Duodenal mucosa (tissue), 2 donors: ENCODE results near the gene SLC25A23.

ENCODE experiments used
- H3K27ac ChIP-seq: one replicate; pipeline ENCODE4 v1.7.0; 2013; ENCODE audit warnings: low read depth, low read length
- H3K27me3 ChIP-seq, 2 donors: one replicate each; pipeline ENCODE4 v1.7.0; 2013; ENCODE audit warnings: low read length in 2 of 2, control low read depth in 1 of 2; ENCODE audit not compliant: insufficient read depth in 2 of 2, control insufficient read depth in 1 of 2
- H3K36me3 ChIP-seq, 2 donors: one replicate each; pipeline ENCODE4 v1.7.0; 2013; ENCODE audit warnings: low read length in 2 of 2, control low read depth in 1 of 2; ENCODE audit not compliant: insufficient read depth in 2 of 2, control insufficient read depth in 1 of 2
- H3K4me1 ChIP-seq, 2 donors: one replicate each; pipeline ENCODE4 v1.7.0; 2013; ENCODE audit warnings: low read length in 2 of 2, control low read depth in 1 of 2; ENCODE audit not compliant: insufficient read depth in 2 of 2, control insufficient read depth in 1 of 2
- H3K4me3 ChIP-seq, 2 donors: one replicate each; pipeline ENCODE4 v1.7.0; 2013; ENCODE audit warnings: low read length in 2 of 2, low read depth in 1 of 2
- H3K9ac ChIP-seq, 2 donors: one replicate each; pipeline ENCODE4 v1.7.0; 2013; ENCODE audit warnings: low read length in 2 of 2, low read depth in 1 of 2
- H3K9me3 ChIP-seq, 2 donors: one replicate each; pipeline ENCODE4 v1.7.0; 2013; ENCODE audit warnings: low read length in 2 of 2, control low read depth in 1 of 2; ENCODE audit not compliant: control insufficient read depth in 1 of 2

Gene SLC25A23

GRCh38 chr19:6455924-6456323, 3.7 kb downstream of the SLC25A23 start:
- H3K27me3 ChIP-seq: no peaks in the 10 kb centered on the region
- H3K27ac ChIP-seq: no peak overlapping the region
- no peak overlapping the region for H3K4me3 ChIP-seq
- peaks cover 6 to 12% of the 10 kb centered on the region in 2 donors for H3K4me1 ChIP-seq
- peaks cover 14 to 31% of the 10 kb centered on the region in 2 donors for H3K36me3 ChIP-seq
- H3K9ac ChIP-seq: no peak overlapping the region
- H3K9me3 ChIP-seq: peaks cover 8 to 9% of the 10 kb centered on the region in 2 donors

GRCh38 chr19:6453951-6454565, 5.5 kb downstream of the SLC25A23 start:
- no peaks in the 10 kb centered on the region for H3K27me3 ChIP-seq
- H3K4me3 ChIP-seq: no peak overlapping the region
- peaks cover 8 to 9% of the 10 kb centered on the region in 2 donors for H3K9me3 ChIP-seq
- H3K4me1 ChIP-seq: peaks cover 6 to 11% of the 10 kb centered on the region in 2 donors
- H3K36me3 ChIP-seq: peaks cover 14 to 31% of the 10 kb centered on the region in 2 donors
- no peak overlapping the region for H3K27ac ChIP-seq
- H3K9ac ChIP-seq: no peak overlapping the region

- no peak overlapping the region for H3K27ac ChIP-seq
- H3K9ac ChIP-seq: no peak overlapping the region
- H3K27me3 ChIP-seq: no peaks in the 10 kb centered on the region
- no peaks in the 10 kb centered on the region for H3K4me1 ChIP-seq
- no peak overlapping the region for H3K4me3 ChIP-seq
- peaks cover 14 to 31% of the 10 kb centered on the region in 2 donors for H3K36me3 ChIP-seq
- H3K9me3 ChIP-seq: peaks cover 8 to 9% of the 10 kb centered on the region in 2 donors
These were observed 6.7 kb downstream of the SLC25A23 start for GRCh38 chr19:6452899-6453298.

- H3K27me3 ChIP-seq: no peaks in the 10 kb centered on the region
- no peak overlapping the region for H3K27ac ChIP-seq
- H3K9me3 ChIP-seq: peaks cover 8 to 9% of the 10 kb centered on the region in 2 donors
- no peak overlapping the region for H3K4me3 ChIP-seq
- peaks cover 14 to 31% of the 10 kb centered on the region in 2 donors for H3K36me3 ChIP-seq
- H3K4me1 ChIP-seq: no peaks in the 10 kb centered on the region
- H3K9ac ChIP-seq: no peak overlapping the region
These were observed 7.4 kb downstream of the SLC25A23 start for GRCh38 chr19:6452223-6452614.

GRCh38 chr19:6451583-6452222, 7.9 kb downstream of the SLC25A23 start:
- H3K9ac ChIP-seq: no peak overlapping the region
- no peaks in the 10 kb centered on the region for H3K27me3 ChIP-seq
- peaks cover 8 to 9% of the 10 kb centered on the region in 2 donors for H3K9me3 ChIP-seq
- H3K36me3 ChIP-seq: peaks cover 14 to 35% of the 10 kb centered on the region in 2 donors
- H3K27ac ChIP-seq: no peak overlapping the region
- H3K4me1 ChIP-seq: no peaks in the 10 kb centered on the region
- H3K4me3 ChIP-seq: no peak overlapping the region

GRCh38 chr19:6450166-6450565, 9.4 kb downstream of the SLC25A23 start:
- Histone ChIP-seq H3K36me3 (peaks cover 14 to 31% of the 10 kb centered on the region in 2 donors), H3K4me1 (no peaks in the 10 kb centered on the region), H3K9me3 (peaks cover 8 to 9% of the 10 kb centered on the region in 2 donors), H3K9ac (no peak overlapping the region), H3K27me3 (no peaks in the 10 kb centered on the region), H3K27ac (no peak overlapping the region), H3K4me3 (no peak overlapping the region)

- no peak overlapping the region for H3K9ac ChIP-seq
- H3K9me3 ChIP-seq: no peaks in the 10 kb centered on the region
- no peaks in the 10 kb centered on the region for H3K4me1 ChIP-seq
- H3K27ac ChIP-seq: no peak overlapping the region
- H3K36me3 ChIP-seq: peaks cover 0 to 16% of the 10 kb centered on the region in 2 donors
- H3K27me3 ChIP-seq: no peaks in the 10 kb centered on the region
- no peak overlapping the region for H3K4me3 ChIP-seq
These were observed 11.5 kb downstream of the SLC25A23 start for GRCh38 chr19:6448045-6448444.

- Histone ChIP-seq H3K4me1 (no peaks in the 10 kb centered on the region), H3K4me3 (no peak overlapping the region), H3K9ac (no peak overlapping the region), H3K27ac (no peak overlapping the region), H3K27me3 (no peaks in the 10 kb centered on the region), H3K9me3 (no peaks in the 10 kb centered on the region), H3K36me3 (peaks cover 0 to 6% of the 10 kb centered on the region in 2 donors)
These were observed 13.1 kb downstream of the SLC25A23 start for GRCh38 chr19:6446452-6446851.

- Histone ChIP-seq H3K4me1 (no peaks in the 10 kb centered on the region), H3K27me3 (no peaks in the 10 kb centered on the region), H3K4me3 (no peak overlapping the region), H3K9me3 (no peaks in the 10 kb centered on the region), H3K36me3 (peaks cover 0 to 6% of the 10 kb centered on the region in 2 donors), H3K9ac (no peak overlapping the region), H3K27ac (no peak overlapping the region)
These were observed 15.6 kb downstream of the SLC25A23 start for GRCh38 chr19:6443986-6444385.

GRCh38 chr19:6442087-6442688, 17.4 kb downstream of the SLC25A23 start:
- no peak overlapping the region for H3K9ac ChIP-seq
- H3K27ac ChIP-seq: no peak overlapping the region
- H3K36me3 ChIP-seq: peaks cover 0 to 6% of the 10 kb centered on the region in 2 donors
- no peaks in the 10 kb centered on the region for H3K4me1 ChIP-seq
- no peak overlapping the region for H3K4me3 ChIP-seq
- H3K9me3 ChIP-seq: no peaks in the 10 kb centered on the region
- H3K27me3 ChIP-seq: no peaks in the 10 kb centered on the region
